Transverse colon (tissue), 4 donors: ENCODE results near the gene DENND1A.
"Not testable (repeated sequence)": the region's sequence is repeated elsewhere in the genome, so short reads cannot be mapped to it uniquely, and the experiment has no call there.

Experiments used
- EP300 ChIP-seq: sonication (generic); formaldehyde crosslinking; IDR thresholded peaks from one replicate; pipeline ENCODE4 v1.6.1; 2017; ENCODE audit warnings: antibody characterized with exemption, low read depth
- POLR2A ChIP-seq: fragments of 450-650 bp; IDR thresholded peaks from one replicate; pipeline ENCODE4 v1.6.1; 2016; ENCODE audit warnings: antibody characterized with exemption, mild to moderate bottlenecking, moderate library complexity
- POLR2AphosphoS5 ChIP-seq, 3 donors: sonication (generic); formaldehyde crosslinking; IDR thresholded peaks; one replicate each; pipeline ENCODE4 v1.6.1; 2016; ENCODE audit warnings: antibody characterized with exemption in 3 of 3
- TF ChIP-seq, protein P1 (sequence below), 5 experiments: fragments of 200-600 bp in 3 of 5; fragments of 450-650 bp in 2 of 5; sonication (generic) in 3 of 5; IDR thresholded peaks; 1 replicate in 2 of 5; 2 replicates in 3 of 5; pipeline ENCODE4 v1.5.1; 2016 to 2017; ENCODE audit warnings: antibody characterized with exemption in 5 of 5, inconsistent platforms in 3 of 5, mild to moderate bottlenecking in 2 of 5, moderate library complexity in 1 of 5

GRCh38 chr9:123885834-123886233, 44.1 kb downstream of the DENND1A start:
- TF ChIP-seq, protein P1, sequence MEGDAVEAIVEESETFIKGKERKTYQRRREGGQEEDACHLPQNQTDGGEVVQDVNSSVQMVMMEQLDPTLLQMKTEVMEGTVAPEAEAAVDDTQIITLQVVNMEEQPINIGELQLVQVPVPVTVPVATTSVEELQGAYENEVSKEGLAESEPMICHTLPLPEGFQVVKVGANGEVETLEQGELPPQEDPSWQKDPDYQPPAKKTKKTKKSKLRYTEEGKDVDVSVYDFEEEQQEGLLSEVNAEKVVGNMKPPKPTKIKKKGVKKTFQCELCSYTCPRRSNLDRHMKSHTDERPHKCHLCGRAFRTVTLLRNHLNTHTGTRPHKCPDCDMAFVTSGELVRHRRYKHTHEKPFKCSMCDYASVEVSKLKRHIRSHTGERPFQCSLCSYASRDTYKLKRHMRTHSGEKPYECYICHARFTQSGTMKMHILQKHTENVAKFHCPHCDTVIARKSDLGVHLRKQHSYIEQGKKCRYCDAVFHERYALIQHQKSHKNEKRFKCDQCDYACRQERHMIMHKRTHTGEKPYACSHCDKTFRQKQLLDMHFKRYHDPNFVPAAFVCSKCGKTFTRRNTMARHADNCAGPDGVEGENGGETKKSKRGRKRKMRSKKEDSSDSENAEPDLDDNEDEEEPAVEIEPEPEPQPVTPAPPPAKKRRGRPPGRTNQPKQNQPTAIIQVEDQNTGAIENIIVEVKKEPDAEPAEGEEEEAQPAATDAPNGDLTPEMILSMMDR (IDR thresholded peaks at IDR 0.05) = not testable (repeated sequence)
- not testable (repeated sequence) for TF ChIP-seq POLR2A; POLR2AphosphoS5 (IDR thresholded peaks at IDR 0.05); EP300
